Fibroblast of villous mesenchyme (primary cell): ENCODE results near the gene CYB5RL. TPM values are rescaled to one million over a fixed set of nuclear protein-coding genes. Genes with fewer than 3 reads are reported as not detected.

Source experiments
- DNase-seq: peaks from one replicate; pipeline ENCODE4 v3.0.0-alpha.2; 2010; ENCODE audit warnings: low read depth
- H3K4me3 ChIP-seq: 2 replicates; pipeline ENCODE4 v1.5.1; 2011; ENCODE audit warnings: low read depth, mild to moderate bottlenecking, low read length
- CTCF ChIP-seq: IDR thresholded peaks from 2 replicates; pipeline ENCODE4 v1.5.1; 2012; ENCODE audit warnings: low read depth, mild to moderate bottlenecking, low read length; ENCODE audit not compliant: insufficient read depth
- total RNA-seq: library from RNA; depleted of rRNA; stranded (reverse); fragments of >200 nt; gene quantifications from 2 replicates; pipeline ENCODE4 v1.2.3, GENCODE V29; 2012

The CYB5RL gene
- total RNA-seq, 1 donor, result 4.3 TPM

GRCh38 chr1:54207287-54207686 is 7.5 kb upstream of the CYB5RL start:
- TF ChIP-seq CTCF, result no peak
- H3K4me3 ChIP-seq, result no peak overlapping the region
- no peak for DNase-seq

- H3K4me3 ChIP-seq, result no peak overlapping the region
- TF ChIP-seq CTCF, result no peak
- DNase-seq, result no peak
Measured at GRCh38 chr1:54204199-54204598, 4.4 kb upstream of the CYB5RL start.

- TF ChIP-seq CTCF, result no peak
- peak overlapping the region; percentile 87 for H3K4me3 ChIP-seq
- peak; percentile 12 for DNase-seq
Measured at GRCh38 chr1:54200519-54200997, 728 bp upstream of the CYB5RL start.

GRCh38 chr1:54199151-54199764 is 572 bp downstream of the CYB5RL start:
- peak; percentile 45 for DNase-seq
- no peak for TF ChIP-seq CTCF
- peak overlapping the region; percentile 87 for H3K4me3 ChIP-seq

- TF ChIP-seq CTCF, result no peak
- no peak overlapping the region for H3K4me3 ChIP-seq
- no peak for DNase-seq
Measured at GRCh38 chr1:54193453-54193852, 6.4 kb downstream of the CYB5RL start.

- no peak for DNase-seq
- no peak overlapping the region for H3K4me3 ChIP-seq
- no peak for TF ChIP-seq CTCF
Measured at GRCh38 chr1:54191525-54191924, 8.3 kb downstream of the CYB5RL start.

- no peak overlapping the region for H3K4me3 ChIP-seq
- TF ChIP-seq CTCF, result no peak
- DNase-seq, result no peak
Measured at GRCh38 chr1:54190526-54190925, 9.3 kb downstream of the CYB5RL start.
